ENCODE results near the gene KIF18A. TPM values are rescaled to one million over a fixed set of nuclear protein-coding genes. Genes with fewer than 3 reads are reported as not detected.
"Not testable (repeated sequence)": the region's sequence is repeated elsewhere in the genome, so short reads cannot be mapped to it uniquely, and the experiment has no call there.

The KIF18A gene
- total RNA-seq, 1 donor from 2014 or later: 20.8 TPM

GRCh38 chr11:28107191-28107749 lies 686 bp downstream of the KIF18A start:
- intact Hi-C loops (cut with micrococcal nuclease): loop anchor here (1.0 to 2.0 kb wide), 2 partner anchors 10 to 16 kb away; no protein-coding TSS in a partner anchor

- intact Hi-C loops (cut with micrococcal nuclease): loop anchor here (1.0 to 2.0 kb wide), 2 partner anchors 9 to 16 kb away; no protein-coding TSS in a partner anchor
These were observed 1.5 kb downstream of the KIF18A start for GRCh38 chr11:28106353-28107043.

GRCh38 chr11:28105869-28106268 lies 2.1 kb downstream of the KIF18A start:
- intact Hi-C loops (cut with micrococcal nuclease): loop anchor here (2.0 kb wide), 1 partner anchor 15 kb away; no protein-coding TSS in a partner anchor

GRCh38 chr11:28104984-28105383 lies 3.0 kb downstream of the KIF18A start:
- intact Hi-C loops (cut with micrococcal nuclease): no loop called here

- intact Hi-C loops (cut with micrococcal nuclease): no loop called here
These were observed 3.5 kb downstream of the KIF18A start for GRCh38 chr11:28104425-28104824.

GRCh38 chr11:28102300-28102699 lies 5.7 kb downstream of the KIF18A start:
- intact Hi-C loops (cut with micrococcal nuclease): not testable (repeated sequence)

- intact Hi-C loops (cut with micrococcal nuclease): no loop called here
These were observed 7.3 kb downstream of the KIF18A start for GRCh38 chr11:28100665-28101064.

GRCh38 chr11:28099715-28100114 lies 8.2 kb downstream of the KIF18A start:
- intact Hi-C loops (cut with micrococcal nuclease): no loop called here

- intact Hi-C loops (cut with micrococcal nuclease): no loop called here
These were observed 9.7 kb downstream of the KIF18A start for GRCh38 chr11:28098257-28098656.

- intact Hi-C loops (cut with micrococcal nuclease): no loop called here
These were observed 15.2 kb downstream of the KIF18A start for GRCh38 chr11:28092786-28093185.

- intact Hi-C loops (cut with micrococcal nuclease): loop anchor here (2.0 kb wide), 1 partner anchor 17 kb away; no protein-coding TSS in a partner anchor
These were observed 17.8 kb downstream of the KIF18A start for GRCh38 chr11:28090052-28090749.

GRCh38 chr11:28089378-28089777 lies 18.6 kb downstream of the KIF18A start:
- intact Hi-C loops (cut with micrococcal nuclease): no loop called here

GRCh38 chr11:28087693-28088092 lies 20.3 kb downstream of the KIF18A start:
- intact Hi-C loops (cut with micrococcal nuclease): not testable (repeated sequence)

- intact Hi-C loops (cut with micrococcal nuclease): not testable (repeated sequence)
These were observed 20.8 kb downstream of the KIF18A start for GRCh38 chr11:28087192-28087591.

GRCh38 chr11:28086569-28086968 lies 21.4 kb downstream of the KIF18A start:
- intact Hi-C loops (cut with micrococcal nuclease): no loop called here

GRCh38 chr11:28083118-28083517 lies 24.8 kb downstream of the KIF18A start:
- intact Hi-C loops (cut with micrococcal nuclease): no loop called here

GRCh38 chr11:28077521-28077920 lies 30.4 kb downstream of the KIF18A start:
- intact Hi-C loops (cut with micrococcal nuclease): no loop called here

GRCh38 chr11:28072321-28072720 lies 35.6 kb downstream of the KIF18A start:
- intact Hi-C loops (cut with micrococcal nuclease): no loop called here

- intact Hi-C loops (cut with micrococcal nuclease): no loop called here
These were observed 36.7 kb downstream of the KIF18A start for GRCh38 chr11:28071305-28071704.

GRCh38 chr11:28058333-28058732 lies 49.6 kb downstream of the KIF18A start:
- intact Hi-C loops (cut with micrococcal nuclease): no loop called here

GRCh38 chr11:28054821-28055220 lies 53.1 kb downstream of the KIF18A start:
- intact Hi-C loops (cut with micrococcal nuclease): no loop called here
